ENCODE data around the gene SLC25A14. TPM values are rescaled to one million over a fixed set of nuclear protein-coding genes. Genes with fewer than 3 reads are reported as not detected.

SLC25A14 gene
- total RNA-seq, 4 donors from 2014 or later, result 3.3 to 27.6 (median 15.6) TPM

- Histone ChIP-seq H3K36me3 (no peaks in the 10 kb centered on the region), H3K4me3 (peak overlapping the region; percentile 46 to 51), H3K9me3 (no peaks in the 10 kb centered on the region), H3K27me3 (no peaks in the 10 kb centered on the region), H3K4me1 (no peaks in the 10 kb centered on the region), H3K27ac (peak overlapping the region; percentile 44 to 76)
- intact Hi-C loops (cut with DNase I; ENCODE audit: low total_unique reads), result no loop called here
- no peak for DNase-seq
- TF ChIP-seq POLR2A (IDR thresholded peaks at IDR 0.05), result no peak
- TF ChIP-seq CTCF (IDR thresholded peaks at IDR 0.05), result no peak
Observed at GRCh38 chrX:130402208-130402684, 62.5 kb downstream of the SLC25A14 start.

- no peak overlapping the region for H3K27ac ChIP-seq
- no peak overlapping the region for H3K4me3 ChIP-seq
- H3K27me3 ChIP-seq, result no peaks in the 10 kb centered on the region
- DNase-seq, result peak in 1 of 2 donors; percentile 21
- TF ChIP-seq POLR2A (IDR thresholded peaks at IDR 0.05), result no peak
- TF ChIP-seq CTCF (IDR thresholded peaks at IDR 0.05), result no peak
- H3K4me1 ChIP-seq, result no peaks in the 10 kb centered on the region
- H3K36me3 ChIP-seq, result no peaks in the 10 kb centered on the region
- no peaks in the 10 kb centered on the region for H3K9me3 ChIP-seq
- intact Hi-C loops (cut with DNase I; ENCODE audit: low total_unique reads), result no loop called here
Observed at GRCh38 chrX:130413415-130413814, 73.7 kb downstream of the SLC25A14 start.

- no peaks in the 10 kb centered on the region for H3K9me3 ChIP-seq
- no peaks in the 10 kb centered on the region for H3K36me3 ChIP-seq
- TF ChIP-seq CTCF (IDR thresholded peaks at IDR 0.05) (no peak), POLR2A (IDR thresholded peaks at IDR 0.05) (no peak)
- H3K4me3 ChIP-seq, result no peak overlapping the region
- intact Hi-C loops (cut with DNase I; ENCODE audit: low total_unique reads), result no loop called here
- H3K4me1 ChIP-seq, result no peaks in the 10 kb centered on the region
- no peak for DNase-seq
- no peaks in the 10 kb centered on the region for H3K27me3 ChIP-seq
- H3K27ac ChIP-seq, result no peak overlapping the region
Observed at GRCh38 chrX:130414800-130415199, 75.1 kb downstream of the SLC25A14 start.

- no peak for DNase-seq
- intact Hi-C loops (cut with DNase I; ENCODE audit: low total_unique reads), result no loop called here
- H3K27ac ChIP-seq, result no peak overlapping the region
- H3K27me3 ChIP-seq, result no peaks in the 10 kb centered on the region
- no peak overlapping the region for H3K4me3 ChIP-seq
- H3K36me3 ChIP-seq, result no peaks in the 10 kb centered on the region
- no peaks in the 10 kb centered on the region for H3K4me1 ChIP-seq
- no peaks in the 10 kb centered on the region for H3K9me3 ChIP-seq
- TF ChIP-seq POLR2A (IDR thresholded peaks at IDR 0.05) (no peak), CTCF (IDR thresholded peaks at IDR 0.05) (no peak)
Observed at GRCh38 chrX:130415201-130415600, 75.5 kb downstream of the SLC25A14 start.

- Histone ChIP-seq H3K36me3 (no peaks in the 10 kb centered on the region), H3K27ac (no peak overlapping the region), H3K4me1 (no peaks in the 10 kb centered on the region), H3K9me3 (no peaks in the 10 kb centered on the region), H3K4me3 (no peak overlapping the region), H3K27me3 (no peaks in the 10 kb centered on the region)
- TF ChIP-seq POLR2A (IDR thresholded peaks at IDR 0.05) (no peak), CTCF (IDR thresholded peaks at IDR 0.05) (no peak)
- intact Hi-C loops (cut with DNase I; ENCODE audit: low total_unique reads), result no loop called here
- no peak for DNase-seq
Observed at GRCh38 chrX:130416785-130417184, 77.1 kb downstream of the SLC25A14 start.

All from uterus (tissue), 4 donors.